Superior temporal gyrus (tissue), 1 donor: ENCODE results near the gene GRN.
A peak's percentile ranks its signal among the peaks of the same experiment; 100 is the strongest.

Experiments used
- DNase-seq: peaks from one replicate; pipeline ENCODE4 v3.0.0-alpha.2; 2016; ENCODE audit errors: extremely low spot score

GRN gene

GRCh38 chr17:44344939-44345453 lies at the start of gene GRN:
Gene GRN, plus strand, starts transcription at chr17:44345302. Its CDS starts 3,863 bp downstream, at chr17:44349165.
- peak; percentile 100 for DNase-seq

DNA sequence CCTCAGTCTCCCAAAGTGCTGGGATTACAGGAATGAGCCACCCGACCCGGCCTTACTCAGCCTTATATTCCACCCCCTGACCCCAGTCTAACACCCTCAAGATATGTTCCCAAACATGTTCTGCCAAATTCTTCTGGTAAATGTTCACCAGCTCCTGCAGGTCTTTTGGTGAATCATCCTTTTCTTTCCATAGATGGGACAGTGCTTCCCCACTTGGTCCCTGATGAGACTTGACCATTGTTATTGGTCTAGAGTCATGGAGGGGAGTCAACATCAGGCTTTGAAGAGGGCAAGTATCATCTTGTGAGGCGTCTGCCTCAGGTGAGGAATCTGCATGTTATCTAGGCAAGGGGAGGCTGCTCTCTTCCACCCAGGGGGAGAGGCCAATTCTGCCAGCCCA lies 47.1 kb upstream of the GRN start:
- no peak for DNase-seq

DNA sequence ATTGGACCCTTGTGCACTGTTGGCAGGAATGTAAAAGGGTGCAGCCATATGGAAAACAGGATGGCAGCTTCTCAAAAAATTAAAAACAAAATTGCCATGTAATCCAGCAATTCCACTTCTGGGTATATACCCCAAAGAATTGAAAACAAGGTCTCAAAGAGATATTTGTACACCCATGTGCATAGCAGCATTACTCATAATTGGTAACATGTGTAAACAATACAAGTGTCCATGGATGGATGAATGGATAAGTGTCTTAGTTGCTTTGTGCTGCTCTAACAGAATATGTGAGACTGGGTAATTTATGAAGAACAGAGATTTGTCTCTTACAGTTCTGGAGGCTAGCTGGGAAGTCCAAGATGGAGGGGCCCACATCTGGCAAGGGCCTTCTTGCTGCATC lies 40.5 kb upstream of the GRN start:
- DNase-seq, result no peak

DNA sequence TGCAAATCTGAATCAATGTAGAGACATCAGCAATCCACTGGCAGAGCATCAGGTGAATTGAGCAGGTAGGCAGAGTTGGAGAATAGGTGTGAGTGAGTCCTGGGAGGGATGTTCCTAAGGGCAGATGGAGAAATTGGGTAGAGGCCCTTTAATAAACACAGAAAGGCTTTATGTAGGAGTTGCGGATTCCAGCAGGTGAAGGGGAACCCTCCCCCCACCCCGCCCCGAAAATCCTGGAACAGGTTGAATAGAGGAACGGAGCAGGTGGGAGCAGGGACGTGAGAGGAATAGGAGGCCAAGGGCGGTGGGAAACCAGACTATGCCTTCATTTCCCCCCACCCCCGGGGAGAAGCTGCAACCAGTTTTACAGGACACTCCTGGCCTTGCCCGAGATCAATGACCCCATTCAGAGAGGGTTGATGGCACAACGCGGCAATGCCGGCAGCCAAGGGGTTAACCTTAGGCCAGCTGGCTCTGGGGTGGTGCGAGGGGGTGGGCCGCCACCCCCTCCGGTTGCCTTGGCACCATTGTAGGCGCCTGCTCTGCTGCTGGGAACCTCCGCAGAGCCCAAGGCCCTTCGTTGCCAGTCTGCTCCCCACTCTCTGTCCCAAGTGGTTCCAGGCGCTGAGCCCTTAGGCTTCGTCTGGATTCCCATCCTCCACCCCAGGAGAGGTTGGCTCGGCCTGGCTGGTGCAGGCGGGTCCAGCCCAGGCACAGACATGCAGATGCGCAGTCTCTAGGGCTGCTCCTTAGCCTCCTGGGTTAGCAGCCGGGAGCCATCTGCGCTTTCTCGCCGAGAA lies 37.5 kb upstream of the GRN start:
- peak; percentile 77 for DNase-seq

- peak; percentile 88 for DNase-seq
Measured at GRCh38 chr17:44308320-44308818, 36.7 kb upstream of the GRN start, which contains the start of gene RUNDC3A. Gene RUNDC3A, plus strand, starts transcription at chr17:44308601. Its CDS starts 232 bp downstream, at chr17:44308833.

- peak; percentile 30 for DNase-seq
Measured at GRCh38 chr17:44308865-44309264, 36.2 kb upstream of the GRN start.

DNA sequence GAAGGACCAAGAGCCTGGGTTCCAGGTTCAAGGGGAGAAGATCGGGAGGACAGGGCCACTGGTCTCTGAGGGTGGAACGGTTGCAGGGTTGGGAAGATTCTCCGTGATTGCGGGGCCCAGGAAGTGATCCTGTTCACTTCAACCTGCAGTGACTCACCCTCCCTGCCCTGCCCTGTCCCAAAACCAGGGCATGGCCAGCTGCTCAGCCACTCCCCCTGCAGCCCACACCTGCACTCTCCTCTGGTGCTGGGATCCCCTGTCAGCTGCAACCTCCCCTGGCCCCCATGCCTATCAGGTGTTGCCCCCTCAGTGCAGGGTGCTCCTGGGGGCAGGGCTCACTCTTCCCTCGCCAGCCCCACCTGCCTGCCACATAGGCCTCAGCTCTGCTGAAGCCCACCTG lies 35.6 kb upstream of the GRN start:
- no peak for DNase-seq

DNA sequence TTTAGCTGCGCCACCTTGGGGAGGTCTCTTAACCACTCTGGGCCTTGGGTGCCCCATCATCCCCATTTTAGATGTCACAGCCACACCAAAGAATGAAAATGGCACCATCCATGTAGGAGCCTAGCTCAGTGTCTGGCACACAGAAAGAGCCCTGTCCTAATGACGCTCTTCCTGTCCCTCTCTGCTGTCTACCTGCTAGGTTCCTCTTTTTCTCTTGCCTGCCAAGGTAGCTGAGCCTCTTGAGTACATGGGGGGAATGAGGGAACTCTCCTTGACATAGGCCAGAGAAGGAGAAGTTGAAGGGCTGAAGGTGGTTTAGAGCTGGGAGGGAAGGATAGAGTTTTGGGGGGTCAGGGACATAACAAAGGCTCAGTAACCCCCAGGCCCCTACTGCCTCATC lies 34.9 kb upstream of the GRN start:
- no peak for DNase-seq

DNA sequence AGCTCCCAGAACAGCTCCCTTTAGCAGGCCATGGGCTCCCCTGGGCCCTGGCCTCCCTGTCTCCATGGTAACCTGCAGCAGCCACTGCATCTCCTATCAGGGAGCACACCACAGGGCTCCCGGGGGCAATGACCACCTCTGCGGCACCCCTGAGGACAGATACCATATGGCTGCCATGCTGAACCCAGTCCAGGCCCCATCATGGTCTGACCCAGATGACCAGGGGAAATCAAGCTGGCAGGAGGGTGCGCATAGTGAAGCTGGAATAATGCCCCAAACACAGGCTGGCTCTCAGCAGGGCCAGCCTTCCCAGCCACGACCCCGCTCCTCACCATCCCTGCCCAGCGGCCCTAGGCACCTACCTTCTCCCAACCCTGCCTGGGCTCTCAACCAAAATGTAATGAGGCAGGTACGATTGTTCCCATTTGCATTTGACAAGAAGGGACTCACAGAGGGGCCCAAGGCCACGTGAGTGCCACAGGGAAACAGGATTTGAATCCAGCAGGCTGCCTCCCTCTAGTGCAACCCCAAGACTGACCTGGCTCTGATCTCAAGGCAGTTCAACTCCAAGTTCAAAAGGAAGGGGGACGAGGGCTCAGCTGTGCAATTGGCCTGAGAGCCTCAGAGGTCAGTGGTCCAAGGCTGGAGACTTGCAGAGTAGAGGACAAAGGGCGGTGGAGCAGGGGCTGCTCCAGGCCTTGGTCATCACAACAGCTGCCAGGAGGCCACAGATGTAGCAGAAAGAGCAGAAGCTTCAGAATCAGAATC lies 34.3 kb upstream of the GRN start:
- DNase-seq, result no peak

GRCh38 chr17:44311562-44312181 lies 33.4 kb upstream of the GRN start:
- DNase-seq, result no peak

GRCh38 chr17:44312396-44313104 lies 32.6 kb upstream of the GRN start:
- no peak for DNase-seq

GRCh38 chr17:44314031-44314430 lies 31.1 kb upstream of the GRN start:
- no peak for DNase-seq

DNA sequence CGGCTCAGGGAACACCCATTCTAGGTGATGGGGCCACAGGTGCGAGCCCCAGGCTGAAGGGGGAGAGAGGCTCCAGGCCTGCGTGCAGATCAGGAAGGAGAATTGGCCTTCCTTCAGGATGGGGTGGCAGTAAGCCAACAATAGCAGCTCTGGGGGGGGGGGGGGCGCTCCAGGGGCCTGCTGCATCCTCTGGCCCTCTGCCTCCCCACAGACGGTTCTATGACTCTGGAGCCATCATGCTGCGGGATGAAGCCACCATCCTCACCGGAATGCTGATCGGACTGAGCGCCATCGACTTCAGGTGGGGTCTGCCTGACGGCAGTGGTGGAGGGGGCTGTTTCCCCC lies 30.6 kb upstream of the GRN start:
- DNase-seq, result no peak

GRCh38 chr17:44314869-44315661 lies 30.0 kb upstream of the GRN start:
- DNase-seq, result no peak

DNA sequence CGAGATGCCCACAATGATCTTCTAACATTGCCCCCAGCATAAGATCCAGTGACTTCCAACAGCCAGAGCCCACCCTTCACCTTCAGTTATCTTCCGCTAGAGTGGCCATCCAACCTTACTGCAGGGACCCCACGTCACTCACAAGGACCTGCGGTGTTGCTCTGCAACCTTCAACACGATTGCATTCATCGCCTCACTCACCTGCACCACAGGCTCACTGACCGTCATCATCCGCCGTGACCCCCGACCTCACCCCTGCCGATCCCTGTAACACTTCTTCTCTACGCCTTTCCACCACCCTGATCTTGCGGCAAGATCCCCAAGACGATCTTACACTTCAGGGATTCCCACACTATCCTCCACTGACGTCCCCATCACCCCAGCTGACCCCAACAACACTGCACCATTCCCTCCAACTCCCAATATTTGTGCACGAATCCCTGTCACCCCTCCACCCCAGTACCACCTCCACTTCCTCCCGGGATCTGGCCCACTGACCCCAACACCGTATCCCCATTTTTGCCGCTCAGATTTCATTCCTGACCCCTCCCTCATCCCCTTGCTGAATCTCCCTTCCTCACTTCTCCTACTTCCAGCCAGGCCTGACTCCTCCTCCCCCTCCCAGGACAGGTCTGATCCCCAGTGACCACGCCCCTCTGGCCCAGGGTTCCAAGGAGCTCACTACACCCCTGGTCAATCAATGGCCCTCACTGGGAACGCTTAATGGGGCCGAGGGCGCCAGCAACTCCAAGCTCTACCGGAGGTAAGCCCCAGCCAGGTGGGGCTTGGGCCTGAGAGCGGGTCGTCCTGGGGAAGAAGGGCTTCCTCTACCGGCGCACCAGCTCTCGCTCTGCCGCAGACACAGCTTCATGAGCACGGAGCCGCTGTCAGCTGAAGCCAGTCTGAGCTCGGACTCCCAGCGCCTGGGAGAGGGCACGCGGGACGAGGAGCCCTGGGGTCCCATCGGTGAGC lies 29.1 kb upstream of the GRN start:
- DNase-seq, result no peak

- DNase-seq, result no peak
Measured at GRCh38 chr17:44317545-44317944, 27.6 kb upstream of the GRN start.

- no peak for DNase-seq
Measured at GRCh38 chr17:44318077-44318892, 26.8 kb upstream of the GRN start.

GRCh38 chr17:44320066-44320465 lies 25.0 kb upstream of the GRN start:
- no peak for DNase-seq
